Ovary (tissue), 9 donors: Measurements from ENCODE around the gene CALY. TPM values are rescaled to one million over a fixed set of nuclear protein-coding genes. Genes with fewer than 3 reads are reported as not detected.

Experiments
- DNase-seq, 5 donors: peaks; one replicate each; pipeline ENCODE4 v3.0.0-alpha.2; 2019 to 2020
- H3K27ac ChIP-seq, 2 donors: fragments of 200-600 bp; one replicate each; pipeline versions ENCODE4 v1.5.1 to v1.8.0; 2019 to 2022
- H3K27me3 ChIP-seq: fragments of 200-600 bp; one replicate; pipeline ENCODE4 v1.8.0; 2022
- H3K36me3 ChIP-seq: fragments of 200-600 bp; sonication (generic); one replicate; pipeline ENCODE4 v1.5.1; 2019
- H3K4me1 ChIP-seq: one replicate; pipeline ENCODE4 v1.8.1; 2013; ENCODE audit warnings: mild to moderate bottlenecking, moderate library complexity; ENCODE audit not compliant: insufficient read depth
- H3K4me3 ChIP-seq: fragments of 200-600 bp; sonication (generic); one replicate; pipeline ENCODE4 v1.5.1; 2017
- H3K9me3 ChIP-seq, 2 donors: fragments of 200-600 bp in 1 of 2; sonication (generic) in 1 of 2; one replicate each; pipeline versions ENCODE4 v1.5.1 to v1.8.1; 2013 to 2019; ENCODE audit warnings: mild to moderate bottlenecking in 1 of 2, moderate library complexity in 1 of 2
- CTCF ChIP-seq, 3 donors: fragments of 450-650 bp in 2 of 3; fragments of 200-600 bp in 1 of 3; IDR thresholded peaks; one replicate each; pipeline versions ENCODE4 v1.5.1 to v1.8.0; 2016 to 2022; ENCODE audit warnings: antibody characterized with exemption in 3 of 3, mild to moderate bottlenecking in 1 of 3
- EP300 ChIP-seq: sonication (generic); formaldehyde crosslinking; IDR thresholded peaks from one replicate; pipeline ENCODE4 v1.6.1; 2017; ENCODE audit warnings: antibody characterized with exemption
- POLR2A ChIP-seq: fragments of 450-650 bp; IDR thresholded peaks from one replicate; pipeline ENCODE4 v1.6.1; 2017; ENCODE audit warnings: antibody characterized with exemption, mild to moderate bottlenecking, moderate library complexity
- WGBS, 3 donors: extraction: QIAGEN DNeasy Blood & Tissue Kit in 1 of 3; methylation state at CpG; one replicate each; pipeline versions ENCODE4 v1.1.5 to v1.1.7; 2013 to 2017; 5-methylcytosine and 5-hydroxymethylcytosine counted together
- intact Hi-C, 4 donors: fragments of 100-400 bp; cut with DNase I; formaldehyde crosslinking; loops; one replicate each; pipeline versions ENCODE4 v1.11.0 to v1.15.1; 2022 to 2023
- polyA plus RNA-seq, 2 donors: library from polyadenylated mRNA; stranded (reverse); fragments of 200-250 nt in 1 of 2; fragments of 350-450 nt in 1 of 2; fragmentation: Illumina TruSeq in 1 of 2; extraction: RNeasy Lipid Tissue Mini Kit (QIAGEN cat#74804) in 1 of 2; gene quantifications; one replicate each; pipeline ENCODE4 v1.2.3, GENCODE V29; 2013 to 2014
- total RNA-seq, 7 donors: library from RNA; depleted of rRNA in 2 of 7; stranded (reverse); fragments of >200 nt in 2 of 7; fragmentation: NEBNext Ultra II Directional in 3 of 7; extraction: Animal tissue kit (Norgen Biotek cat#: 25700) in 3 of 7; gene quantifications; one replicate each; pipeline versions ENCODE4 v1.1.0 to v1.2.4, GENCODE V29; 2016 to 2023
- donor health status: DM: no; HTN: no; CAD: no; lungs with moderate emphysema.
- donor health status: DM: no; HTN: no; CAD: no.
- donor health status: Bipolar disorder and iron deficiency.
- donor health status: DM: yes; HTN: yes; CAD: no.
- donor health status: DM: no; HTN: no; CAD: no.
- donor health status: DM: yes; HTN: yes; CAD: no.

Gene CALY
- total and polyA plus RNA-seq, 9 donors, result 0.69 TPM; not detected in 8

GRCh38 chr10:133289761-133290160 is 46.9 kb downstream of the CALY start:
- 91 to 94% (median 93%) methylated on average over 23 to 24 of the region's 24 CpGs for WGBS, 3 donors

GRCh38 chr10:133287832-133288500 is 48.7 kb downstream of the CALY start:
- WGBS, 3 donors, result 91 to 93% (median 92%) methylated on average over 46 of the region's 46 CpGs
- no peak overlapping the region for H3K4me3 ChIP-seq
- no peaks in the 10 kb centered on the region for H3K36me3 ChIP-seq
- no peak overlapping the region for H3K27ac ChIP-seq
- intact Hi-C loops, result no loop called here
- no peak for DNase-seq
- no peak for TF ChIP-seq POLR2A
- no peaks in the 10 kb centered on the region for H3K4me1 ChIP-seq
- H3K9me3 ChIP-seq, result no peaks in the 10 kb centered on the region
- H3K27me3 ChIP-seq, result no peaks in the 10 kb centered on the region

More at GRCh38 chr10:133289761-133290160, 46.9 kb downstream of the CALY start:
- H3K4me3 ChIP-seq, result no peak overlapping the region
- no peaks in the 10 kb centered on the region for H3K36me3 ChIP-seq
- H3K4me1 ChIP-seq, result no peaks in the 10 kb centered on the region
- no peaks in the 10 kb centered on the region for H3K27me3 ChIP-seq
- DNase-seq, result no peak
- TF ChIP-seq POLR2A, result no peak
- no peak for TF ChIP-seq EP300
- TF ChIP-seq CTCF (IDR thresholded peaks at IDR 0.05), result no peak
- intact Hi-C loops, result no loop called here
- no peak overlapping the region for H3K27ac ChIP-seq
- H3K9me3 ChIP-seq, result no peaks in the 10 kb centered on the region

- WGBS, 3 donors, result 79 to 84% (median 80%) methylated on average over 18 of the region's 18 CpGs
- intact Hi-C loops, result no loop called here
- no peaks in the 10 kb centered on the region for H3K4me1 ChIP-seq
- no peak overlapping the region for H3K4me3 ChIP-seq
- no peak overlapping the region for H3K27ac ChIP-seq
- no peaks in the 10 kb centered on the region for H3K27me3 ChIP-seq
- H3K36me3 ChIP-seq, result no peaks in the 10 kb centered on the region
- DNase-seq, result no peak
- no peak for TF ChIP-seq EP300
- TF ChIP-seq POLR2A, result no peak
- no peak for TF ChIP-seq CTCF (IDR thresholded peaks at IDR 0.05)
- no peaks in the 10 kb centered on the region for H3K9me3 ChIP-seq
Observed at GRCh38 chr10:133286366-133286765, 50.3 kb downstream of the CALY start.

- H3K27me3 ChIP-seq, result no peaks in the 10 kb centered on the region
- H3K36me3 ChIP-seq, result no peaks in the 10 kb centered on the region
- intact Hi-C loops, result no loop called here
- no peak for DNase-seq
- WGBS, 3 donors, result 90 to 94% (median 93%) methylated on average over 36 of the region's 36 CpGs
- H3K4me1 ChIP-seq, result no peaks in the 10 kb centered on the region
- no peak for TF ChIP-seq EP300
- no peak for TF ChIP-seq CTCF (IDR thresholded peaks at IDR 0.05)
- TF ChIP-seq POLR2A, result no peak
- H3K9me3 ChIP-seq, result no peaks in the 10 kb centered on the region
- no peak overlapping the region for H3K27ac ChIP-seq
- H3K4me3 ChIP-seq, result no peak overlapping the region
Observed at GRCh38 chr10:133285217-133285616, 51.5 kb downstream of the CALY start.

GRCh38 chr10:133283931-133284330 is 52.8 kb downstream of the CALY start:
- no peaks in the 10 kb centered on the region for H3K4me1 ChIP-seq
- no peaks in the 10 kb centered on the region for H3K36me3 ChIP-seq
- H3K9me3 ChIP-seq, result no peaks in the 10 kb centered on the region
- H3K27ac ChIP-seq, result no peak overlapping the region
- H3K27me3 ChIP-seq, result no peaks in the 10 kb centered on the region
- no peak overlapping the region for H3K4me3 ChIP-seq
- WGBS, 3 donors, result 92 to 95% (median 93%) methylated on average over 24 of the region's 24 CpGs
- intact Hi-C loops, result no loop called here
- DNase-seq, result no peak
- TF ChIP-seq POLR2A (no peak), EP300 (no peak), CTCF (IDR thresholded peaks at IDR 0.05) (no peak)
